Measurements from ENCODE around the gene STXBP4.

The STXBP4 gene

DNA sequence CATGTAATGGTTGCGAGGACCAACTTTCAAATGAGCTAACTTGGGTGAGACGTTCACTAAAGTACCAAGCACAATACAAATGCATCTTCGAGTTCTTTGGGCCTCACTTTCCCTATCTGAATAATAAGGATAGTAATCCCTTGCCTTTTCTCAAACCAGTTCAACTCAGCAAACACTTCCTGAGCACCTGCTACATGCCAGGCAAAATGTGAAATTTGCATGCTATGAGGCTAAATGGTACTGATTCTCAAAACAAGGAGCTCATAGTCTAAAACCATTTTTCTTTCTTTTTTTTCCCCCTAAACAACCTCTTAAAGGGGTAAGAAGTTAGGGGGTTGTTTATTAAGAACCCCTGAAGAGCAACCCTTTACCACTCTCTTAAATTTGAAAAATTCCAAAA, 194.8 kb downstream of the STXBP4 start:
- H3K9me3 ChIP-seq (ENCODE audit: low read depth, low read length), result no peaks in the 10 kb centered on the region
- no peak for TF ChIP-seq POLR2AphosphoS5 (IDR thresholded peaks at IDR 0.05; ENCODE audit: borderline replicate concordance, low read depth, low read length)
- TF ChIP-seq FOXP2 (optimal IDR thresholded peaks at IDR 0.05; ENCODE audit: control extremely low read depth, extremely low read length, insufficient read depth), result no peak
- TF ChIP-seq EZH2 (IDR thresholded peaks at IDR 0.05), result no peak
- no peak overlapping the region for H3K27ac ChIP-seq
- no peak for DNase-seq (ENCODE audit: low read depth, low spot score)
- H3K9ac ChIP-seq (ENCODE audit: insufficient read length), result no peak overlapping the region
- peaks cover 10% of the 10 kb centered on the region; the same call in 1 of the 2 replicates for H3K36me3 ChIP-seq (ENCODE audit: insufficient read depth, low read length)
- no peak overlapping the region for H3K4me3 ChIP-seq

DNA sequence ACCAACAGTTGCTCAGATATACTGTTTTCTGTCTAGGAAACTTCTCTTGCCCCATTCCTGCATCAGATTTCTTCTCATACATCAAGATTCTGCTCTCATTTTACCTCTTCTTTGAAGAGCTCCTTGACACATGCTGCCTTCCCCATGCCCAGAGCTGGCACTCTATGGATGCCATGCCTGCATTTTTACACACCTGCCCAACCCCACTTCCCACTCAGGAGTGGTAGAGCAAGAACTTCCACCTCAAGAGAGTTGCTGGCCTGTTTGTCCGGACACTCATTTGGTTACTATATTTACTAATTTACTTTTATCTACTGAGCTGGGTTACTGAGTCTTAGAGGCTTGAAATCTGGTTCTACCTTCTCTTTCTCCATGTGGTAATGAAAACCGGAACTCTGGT, 197.9 kb downstream of the STXBP4 start:
- TF ChIP-seq FOXP2 (optimal IDR thresholded peaks at IDR 0.05; ENCODE audit: control extremely low read depth, extremely low read length, insufficient read depth) (no peak), POLR2AphosphoS5 (IDR thresholded peaks at IDR 0.05; ENCODE audit: borderline replicate concordance, low read depth, low read length) (no peak), EZH2 (IDR thresholded peaks at IDR 0.05) (no peak)
- no peak overlapping the region for H3K9ac ChIP-seq (ENCODE audit: insufficient read length)
- H3K4me3 ChIP-seq, result no peak overlapping the region
- DNase-seq (ENCODE audit: low read depth, low spot score), result no peak
- H3K9me3 ChIP-seq (ENCODE audit: low read depth, low read length), result no peaks in the 10 kb centered on the region
- no peaks in the 10 kb centered on the region for H3K36me3 ChIP-seq (ENCODE audit: insufficient read depth, low read length)
- no peak overlapping the region for H3K27ac ChIP-seq

DNA sequence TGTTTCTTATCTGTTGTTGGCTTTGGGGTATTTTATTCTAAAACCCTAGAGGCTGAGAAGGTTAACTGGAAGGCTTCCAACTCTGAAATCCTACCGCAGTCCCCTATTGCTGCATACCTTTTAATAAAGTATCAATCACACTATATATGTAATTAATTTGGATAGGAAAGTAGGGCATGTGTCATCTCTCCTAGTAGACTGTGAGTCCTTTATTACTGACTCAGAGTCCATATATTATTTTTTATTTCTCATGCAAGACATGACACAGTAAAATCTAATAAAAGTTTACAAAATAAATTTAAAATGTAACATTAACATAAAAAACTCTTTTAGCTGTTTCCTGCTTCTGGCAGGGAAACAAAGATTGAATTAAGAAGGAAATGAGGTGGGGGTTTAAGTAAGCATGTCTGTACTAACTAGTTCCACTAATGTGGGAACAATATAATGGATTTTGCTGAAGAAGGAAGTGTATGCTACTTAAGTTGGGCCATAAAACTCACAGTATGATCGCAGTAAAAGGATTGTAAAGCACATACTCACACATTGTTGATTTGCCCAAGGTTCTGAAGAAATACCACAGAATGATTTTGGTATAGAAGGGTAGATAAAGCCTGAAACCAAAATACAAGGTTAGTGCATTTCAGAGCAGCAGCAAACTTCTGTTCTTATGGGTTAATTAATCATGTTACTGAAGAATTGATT, 198.6 kb downstream of the STXBP4 start:
- H3K27ac ChIP-seq, result no peak overlapping the region
- no peak overlapping the region for H3K9ac ChIP-seq (ENCODE audit: insufficient read length)
- no peak overlapping the region; the same call in 1 of the 2 replicates for H3K4me3 ChIP-seq
- peak; percentile 98 for DNase-seq (ENCODE audit: low read depth, low spot score)
- no peaks in the 10 kb centered on the region for H3K36me3 ChIP-seq (ENCODE audit: insufficient read depth, low read length)
- TF ChIP-seq POLR2AphosphoS5 (IDR thresholded peaks at IDR 0.05; ENCODE audit: borderline replicate concordance, low read depth, low read length), result peak; percentile 77; the same call in 1 of the 2 replicates
- no peak for TF ChIP-seq EZH2 (IDR thresholded peaks at IDR 0.05)
- H3K9me3 ChIP-seq (ENCODE audit: low read depth, low read length), result no peaks in the 10 kb centered on the region

DNA sequence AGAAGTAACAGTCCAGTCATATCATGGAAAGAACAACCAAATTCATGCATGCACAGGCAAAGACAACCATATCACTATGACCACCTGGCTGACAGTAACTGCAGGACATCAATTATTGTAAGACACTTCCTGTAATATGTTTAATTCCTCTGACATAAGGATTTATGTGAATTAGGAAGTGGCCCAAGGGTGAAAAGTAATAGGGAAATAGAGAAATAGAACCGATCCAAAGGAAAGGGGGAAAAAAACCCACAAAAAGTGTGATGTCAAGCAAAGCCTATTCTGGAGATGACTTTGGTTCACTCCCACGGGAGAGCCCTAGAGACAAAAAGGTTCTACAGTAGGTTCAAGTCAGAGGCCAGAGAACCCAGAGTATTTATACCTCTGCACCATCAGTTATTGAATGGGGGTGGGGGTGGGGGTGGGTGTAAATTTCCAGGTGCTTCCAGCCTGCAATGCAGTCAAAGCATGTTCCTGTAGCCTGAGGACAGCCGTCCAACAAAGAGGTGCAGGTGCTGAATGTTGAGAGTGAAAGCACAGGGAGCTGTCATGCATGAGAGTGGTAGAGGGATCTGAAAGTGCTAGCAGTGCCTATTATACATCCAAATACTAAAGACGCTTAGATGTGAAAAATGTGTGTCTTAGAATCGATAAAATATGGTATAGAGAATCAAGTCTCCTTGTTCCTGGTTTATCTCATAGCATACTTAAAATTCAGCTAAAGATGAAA, 200.6 kb downstream of the STXBP4 start:
- no peak overlapping the region for H3K9ac ChIP-seq (ENCODE audit: insufficient read length)
- peaks cover 10% of the 10 kb centered on the region; the same call in 1 of the 2 replicates for H3K9me3 ChIP-seq (ENCODE audit: low read depth, low read length)
- peaks cover 9% of the 10 kb centered on the region; the same call in 1 of the 2 replicates for H3K36me3 ChIP-seq (ENCODE audit: insufficient read depth, low read length)
- no peak overlapping the region for H3K4me3 ChIP-seq
- TF ChIP-seq POLR2AphosphoS5 (IDR thresholded peaks at IDR 0.05; ENCODE audit: borderline replicate concordance, low read depth, low read length), result no peak
- no peak for TF ChIP-seq EZH2 (IDR thresholded peaks at IDR 0.05)
- TF ChIP-seq FOXP2 (optimal IDR thresholded peaks at IDR 0.05; ENCODE audit: control extremely low read depth, extremely low read length, insufficient read depth), result no peak
- H3K27ac ChIP-seq, result no peak overlapping the region
- DNase-seq (ENCODE audit: low read depth, low spot score), result no peak

DNA sequence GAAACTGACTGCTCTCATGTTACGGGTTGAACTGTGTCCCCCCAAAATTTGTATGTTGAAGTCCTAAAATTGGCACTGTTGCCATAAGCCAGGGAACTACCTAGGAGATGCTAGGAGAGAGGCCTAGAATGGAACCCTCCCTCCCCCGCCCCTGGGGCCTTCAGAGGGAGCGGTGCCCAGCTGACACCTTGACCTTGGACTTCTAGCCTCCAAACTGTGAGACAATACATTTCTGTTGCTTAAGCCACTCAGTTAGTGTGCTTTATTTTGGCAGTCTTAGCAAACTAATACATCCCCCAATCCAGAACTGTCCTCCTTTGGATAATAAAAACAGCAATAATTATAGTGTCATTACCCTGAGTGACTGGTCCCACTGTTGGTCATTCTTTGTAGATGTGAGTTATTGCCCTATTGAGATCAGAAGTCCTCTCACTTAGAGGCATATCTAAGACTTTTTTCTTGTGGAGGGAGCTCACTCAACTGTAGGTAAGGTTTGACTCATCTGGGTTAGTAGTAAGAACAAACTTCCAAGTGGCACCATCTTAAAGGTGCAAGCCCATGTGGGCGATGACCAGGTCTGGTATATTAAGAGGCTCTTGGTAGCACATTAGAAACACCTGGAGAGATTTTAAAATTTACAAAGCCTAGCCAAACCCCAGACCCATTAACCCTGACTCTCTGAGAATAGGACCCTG, 203.2 kb downstream of the STXBP4 start:
- Histone ChIP-seq H3K4me3 (no peak overlapping the region), H3K27ac (no peak overlapping the region), H3K9me3 (ENCODE audit: low read depth, low read length) (peaks cover 11% of the 10 kb centered on the region; the same call in 1 of the 2 replicates), H3K9ac (ENCODE audit: insufficient read length) (no peak overlapping the region), H3K36me3 (ENCODE audit: insufficient read depth, low read length) (peaks cover 12% of the 10 kb centered on the region; the same call in 1 of the 2 replicates)
- DNase-seq (ENCODE audit: low read depth, low spot score), result no peak
- TF ChIP-seq EZH2 (IDR thresholded peaks at IDR 0.05) (no peak), FOXP2 (optimal IDR thresholded peaks at IDR 0.05; ENCODE audit: control extremely low read depth, extremely low read length, insufficient read depth) (no peak), POLR2AphosphoS5 (IDR thresholded peaks at IDR 0.05; ENCODE audit: borderline replicate concordance, low read depth, low read length) (no peak)

DNA sequence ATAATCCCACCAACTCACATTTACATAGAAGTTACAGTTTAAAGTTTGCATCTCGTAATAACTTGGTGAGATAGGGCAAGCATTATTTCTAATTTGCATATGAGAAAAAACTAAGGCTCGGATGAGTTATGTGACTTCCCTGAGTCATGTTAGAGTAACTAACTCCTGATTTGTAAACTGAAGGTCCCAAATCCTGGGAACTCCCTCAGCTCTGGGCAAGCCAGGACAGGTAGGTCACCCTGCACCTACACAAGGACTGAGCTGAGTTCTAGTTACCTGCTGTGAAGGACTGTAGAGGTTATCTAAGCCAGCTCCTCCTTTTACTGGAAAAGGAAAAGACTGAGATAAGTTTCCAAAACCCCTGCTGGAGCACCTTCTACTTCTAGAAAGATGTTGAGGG, 204.0 kb downstream of the STXBP4 start:
- DNase-seq (ENCODE audit: low read depth, low spot score), result no peak
- peaks cover 12% of the 10 kb centered on the region; the same call in 1 of the 2 replicates for H3K36me3 ChIP-seq (ENCODE audit: insufficient read depth, low read length)
- no peak overlapping the region for H3K9ac ChIP-seq (ENCODE audit: insufficient read length)
- TF ChIP-seq POLR2AphosphoS5 (IDR thresholded peaks at IDR 0.05; ENCODE audit: borderline replicate concordance, low read depth, low read length), result no peak
- no peak for TF ChIP-seq FOXP2 (optimal IDR thresholded peaks at IDR 0.05; ENCODE audit: control extremely low read depth, extremely low read length, insufficient read depth)
- no peak for TF ChIP-seq EZH2 (IDR thresholded peaks at IDR 0.05)
- no peak overlapping the region for H3K4me3 ChIP-seq
- no peak overlapping the region for H3K27ac ChIP-seq
- peaks cover 11% of the 10 kb centered on the region; the same call in 1 of the 2 replicates for H3K9me3 ChIP-seq (ENCODE audit: low read depth, low read length)

DNA sequence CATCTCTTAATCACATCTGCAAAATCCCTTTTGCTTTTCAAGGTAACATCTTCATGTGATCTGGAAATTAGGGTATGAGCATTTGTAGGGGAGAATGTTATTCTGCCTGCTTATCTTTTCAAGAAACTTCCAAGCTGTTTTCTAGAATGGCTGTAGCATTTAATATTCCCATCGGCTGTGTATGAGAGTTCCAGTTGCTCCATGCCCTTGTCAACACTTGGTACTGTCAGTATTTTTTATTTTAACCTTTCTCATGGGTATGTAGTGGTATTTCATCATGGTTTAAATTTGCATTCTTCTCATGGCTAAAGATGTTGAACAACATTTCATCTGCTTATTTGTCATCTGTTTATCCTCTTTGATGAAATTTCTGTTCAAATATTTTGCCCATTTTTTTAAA, 205.6 kb downstream of the STXBP4 start:
- H3K9me3 ChIP-seq (ENCODE audit: low read depth, low read length), result peaks cover 11% of the 10 kb centered on the region; the same call in 1 of the 2 replicates
- no peak for DNase-seq (ENCODE audit: low read depth, low spot score)
- no peak overlapping the region for H3K4me3 ChIP-seq
- no peak overlapping the region for H3K9ac ChIP-seq (ENCODE audit: insufficient read length)
- H3K27ac ChIP-seq, result no peak overlapping the region
- no peak for TF ChIP-seq FOXP2 (optimal IDR thresholded peaks at IDR 0.05; ENCODE audit: control extremely low read depth, extremely low read length, insufficient read depth)
- no peak for TF ChIP-seq POLR2AphosphoS5 (IDR thresholded peaks at IDR 0.05; ENCODE audit: borderline replicate concordance, low read depth, low read length)
- no peak for TF ChIP-seq EZH2 (IDR thresholded peaks at IDR 0.05)
- H3K36me3 ChIP-seq (ENCODE audit: insufficient read depth, low read length), result peaks cover 12% of the 10 kb centered on the region; the same call in 1 of the 2 replicates
